Osteocyte (in vitro differentiated cells): ENCODE measurements around the gene ASCC1. TPM values are rescaled to one million over a fixed set of nuclear protein-coding genes. Genes with fewer than 3 reads are reported as not detected.
"Not testable (repeated sequence)": the region's sequence is repeated elsewhere in the genome, so short reads cannot be mapped to it uniquely, and the experiment has no call there.

Experiments used
- DNase-seq: peaks from one replicate; pipeline ENCODE4 v3.0.0; 2021; ENCODE audit warnings: mixed read lengths; ENCODE audit not compliant: unreplicated experiment; ENCODE audit errors: extremely low spot score
- H3K27ac Mint-ChIP-seq: one replicate; pipeline ENCODE4 v1.8.0; 2021; ENCODE audit warnings: mild to moderate bottlenecking, mixed read lengths; ENCODE audit not compliant: unreplicated experiment
- H3K27me3 Mint-ChIP-seq: one replicate; pipeline ENCODE4 v1.8.0; 2021; ENCODE audit warnings: mixed read lengths; ENCODE audit not compliant: unreplicated experiment
- H3K36me3 Mint-ChIP-seq: one replicate; pipeline ENCODE4 v1.8.0; 2021; ENCODE audit warnings: mixed read lengths; ENCODE audit not compliant: unreplicated experiment
- H3K4me1 Mint-ChIP-seq: one replicate; pipeline ENCODE4 v1.8.0; 2021; ENCODE audit warnings: mixed read lengths; ENCODE audit not compliant: unreplicated experiment
- H3K4me3 Mint-ChIP-seq: one replicate; pipeline ENCODE4 v1.8.0; 2021; ENCODE audit warnings: mild to moderate bottlenecking, moderate library complexity, mixed read lengths; ENCODE audit not compliant: unreplicated experiment
- H3K9me3 Mint-ChIP-seq: one replicate; pipeline ENCODE4 v1.8.0; 2021; ENCODE audit warnings: mixed read lengths; ENCODE audit not compliant: unreplicated experiment
- total RNA-seq: library from RNA; stranded (reverse); gene quantifications from 2 replicates; pipeline ENCODE4 v1.2.1, GENCODE V29; 2021
- TF ChIP-seq, protein P1 (sequence below): fragments of 200-600 bp; sonication (generic); IDR thresholded peaks from 2 replicates; pipeline ENCODE4 v1.5.0; 2021; ENCODE audit warnings: antibody characterized with exemption, mild to moderate bottlenecking, moderate library complexity

The ASCC1 gene
- total RNA-seq, 1 donor from 2014 or later = 39.1 TPM

DNA sequence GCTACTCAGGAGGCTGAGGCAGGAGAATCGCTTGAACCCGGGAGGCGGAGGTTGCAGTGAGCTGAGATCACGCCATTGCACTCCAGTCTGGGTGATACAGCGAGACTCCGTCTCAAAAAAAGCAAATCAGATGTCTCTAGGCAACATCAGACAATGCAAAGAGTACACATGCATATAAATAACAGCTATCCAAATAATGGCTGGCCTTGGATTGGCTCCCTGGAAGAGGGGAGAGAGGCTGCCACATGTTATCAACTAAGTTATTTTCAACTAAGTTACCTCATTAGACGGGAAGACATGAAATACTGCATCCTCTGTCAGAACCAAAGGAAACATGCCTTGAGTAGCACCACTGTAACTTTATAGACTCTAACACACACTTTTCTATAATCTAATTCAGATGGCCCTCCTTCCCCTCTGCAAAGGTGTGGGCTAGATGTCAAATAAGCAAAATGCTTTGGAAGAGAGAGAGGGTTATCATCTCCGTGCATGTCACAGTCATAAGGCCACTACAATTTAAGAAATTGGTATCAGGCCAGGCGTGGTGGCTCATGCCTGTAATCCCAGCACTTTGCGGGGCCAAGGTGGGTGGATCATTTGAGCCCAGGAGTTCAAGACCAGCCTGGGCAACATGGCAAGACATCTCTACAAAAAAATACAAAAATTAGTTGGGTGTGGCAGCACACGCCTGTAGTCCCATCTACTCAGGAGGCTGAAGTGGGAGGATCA lies 105.2 kb downstream of the ASCC1 start:
- H3K4me3 Mint-ChIP-seq = no peak overlapping the region
- no peaks in the 10 kb centered on the region for H3K4me1 Mint-ChIP-seq
- TF ChIP-seq, protein P1, sequence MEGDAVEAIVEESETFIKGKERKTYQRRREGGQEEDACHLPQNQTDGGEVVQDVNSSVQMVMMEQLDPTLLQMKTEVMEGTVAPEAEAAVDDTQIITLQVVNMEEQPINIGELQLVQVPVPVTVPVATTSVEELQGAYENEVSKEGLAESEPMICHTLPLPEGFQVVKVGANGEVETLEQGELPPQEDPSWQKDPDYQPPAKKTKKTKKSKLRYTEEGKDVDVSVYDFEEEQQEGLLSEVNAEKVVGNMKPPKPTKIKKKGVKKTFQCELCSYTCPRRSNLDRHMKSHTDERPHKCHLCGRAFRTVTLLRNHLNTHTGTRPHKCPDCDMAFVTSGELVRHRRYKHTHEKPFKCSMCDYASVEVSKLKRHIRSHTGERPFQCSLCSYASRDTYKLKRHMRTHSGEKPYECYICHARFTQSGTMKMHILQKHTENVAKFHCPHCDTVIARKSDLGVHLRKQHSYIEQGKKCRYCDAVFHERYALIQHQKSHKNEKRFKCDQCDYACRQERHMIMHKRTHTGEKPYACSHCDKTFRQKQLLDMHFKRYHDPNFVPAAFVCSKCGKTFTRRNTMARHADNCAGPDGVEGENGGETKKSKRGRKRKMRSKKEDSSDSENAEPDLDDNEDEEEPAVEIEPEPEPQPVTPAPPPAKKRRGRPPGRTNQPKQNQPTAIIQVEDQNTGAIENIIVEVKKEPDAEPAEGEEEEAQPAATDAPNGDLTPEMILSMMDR = no peak
- H3K36me3 Mint-ChIP-seq = peaks cover 31% of the 10 kb centered on the region
- no peaks in the 10 kb centered on the region for H3K27me3 Mint-ChIP-seq
- H3K9me3 Mint-ChIP-seq = no peaks in the 10 kb centered on the region
- no peak overlapping the region for H3K27ac Mint-ChIP-seq
- DNase-seq = no peak

DNA sequence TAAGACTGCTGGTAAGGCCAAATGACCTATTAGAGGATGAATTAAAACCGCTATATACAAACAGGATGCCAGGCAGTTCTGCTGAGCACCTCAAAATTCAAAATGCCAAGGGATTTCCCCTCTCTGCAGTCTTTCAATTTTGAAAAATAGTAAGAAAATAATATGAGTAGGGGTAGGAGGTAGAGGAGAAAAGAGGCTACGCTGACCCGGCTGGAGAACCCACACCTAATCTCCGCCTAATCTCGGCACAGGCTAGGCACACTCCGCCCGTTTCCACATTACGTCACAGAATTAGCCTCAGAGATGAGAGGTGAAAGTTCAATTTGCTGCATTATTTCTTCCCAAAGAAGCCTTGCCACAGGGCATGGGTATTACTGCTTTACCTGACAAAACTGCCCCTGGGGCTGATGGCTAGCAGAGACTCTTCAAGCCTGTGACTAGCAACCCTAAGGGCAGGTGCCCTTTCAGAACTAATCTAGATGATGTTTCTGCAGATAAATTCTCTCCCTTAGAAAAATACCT lies 106.4 kb downstream of the ASCC1 start:
- no peak for DNase-seq
- no peak overlapping the region for H3K27ac Mint-ChIP-seq
- H3K27me3 Mint-ChIP-seq = no peaks in the 10 kb centered on the region
- H3K4me3 Mint-ChIP-seq = no peak overlapping the region
- TF ChIP-seq, protein P1 = no peak
- H3K36me3 Mint-ChIP-seq = peaks cover 28% of the 10 kb centered on the region
- no peaks in the 10 kb centered on the region for H3K4me1 Mint-ChIP-seq
- H3K9me3 Mint-ChIP-seq = no peaks in the 10 kb centered on the region

DNA sequence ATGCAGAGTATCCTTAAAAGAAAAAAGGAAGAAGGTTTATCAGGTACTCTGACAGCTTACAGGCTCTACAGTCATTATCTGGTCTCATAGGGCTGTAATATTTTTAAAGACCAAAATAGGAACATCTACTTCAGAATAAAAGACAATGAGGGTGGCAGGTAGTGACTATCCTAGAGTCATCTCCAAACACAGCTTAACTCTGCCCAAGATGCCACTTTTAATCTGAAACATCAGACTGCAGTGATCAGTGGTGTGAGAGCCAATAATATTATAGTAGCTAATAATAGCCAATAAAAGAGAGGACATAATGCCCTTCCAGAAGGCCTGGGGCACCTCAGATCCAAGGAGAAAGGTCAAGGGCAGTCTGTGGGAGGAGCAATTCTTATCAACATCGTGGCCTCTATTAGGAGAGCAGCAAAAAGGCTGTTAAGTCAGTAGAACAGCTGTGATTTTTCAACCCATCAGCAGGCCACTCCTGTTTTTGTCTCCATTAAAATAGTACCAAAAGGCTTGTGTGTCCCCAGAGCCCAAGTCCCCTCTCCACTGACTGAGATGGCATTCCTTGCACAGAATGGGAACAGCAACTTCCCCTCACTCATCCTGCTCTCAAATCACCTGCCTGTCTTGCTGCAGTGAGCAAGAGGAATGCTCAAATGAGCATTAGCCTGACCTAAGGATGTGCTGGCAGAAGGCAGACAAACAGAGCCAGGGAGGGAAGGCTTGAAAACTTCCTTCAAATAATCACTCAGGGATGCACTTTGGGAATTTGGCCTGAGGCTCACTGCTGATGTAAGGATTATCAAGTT lies 107.0 kb downstream of the ASCC1 start:
- Mint-ChIP-seq H3K27me3 (no peaks in the 10 kb centered on the region), H3K4me1 (peaks cover 4% of the 10 kb centered on the region), H3K4me3 (no peak overlapping the region), H3K9me3 (no peaks in the 10 kb centered on the region), H3K36me3 (peaks cover 28% of the 10 kb centered on the region), H3K27ac (no peak overlapping the region)
- DNase-seq = no peak
- TF ChIP-seq, protein P1 = no peak

DNA sequence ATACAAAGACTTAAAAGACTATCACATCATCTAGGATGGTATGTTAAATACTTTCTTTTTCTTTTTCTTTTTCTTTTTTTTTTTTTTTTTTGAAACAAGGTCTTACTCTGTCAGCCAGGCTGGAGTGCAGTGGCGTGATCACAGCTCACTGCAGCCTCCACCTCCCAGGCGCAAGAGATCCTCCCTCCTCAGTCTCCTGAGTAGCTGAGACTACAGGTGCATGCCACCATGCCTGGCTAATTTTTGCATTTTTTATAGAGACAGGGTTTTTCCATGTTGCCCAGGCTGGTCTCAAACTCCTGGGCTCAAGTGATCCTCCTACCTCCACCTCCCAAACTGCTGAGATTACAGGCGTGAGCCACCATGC lies 108.1 kb downstream of the ASCC1 start:
- H3K4me3 Mint-ChIP-seq, H3K27ac Mint-ChIP-seq, H3K27me3 Mint-ChIP-seq, DNase-seq, H3K9me3 Mint-ChIP-seq, H3K4me1 Mint-ChIP-seq: not testable (repeated sequence)
- peaks cover 28% of the 10 kb centered on the region for H3K36me3 Mint-ChIP-seq

DNA sequence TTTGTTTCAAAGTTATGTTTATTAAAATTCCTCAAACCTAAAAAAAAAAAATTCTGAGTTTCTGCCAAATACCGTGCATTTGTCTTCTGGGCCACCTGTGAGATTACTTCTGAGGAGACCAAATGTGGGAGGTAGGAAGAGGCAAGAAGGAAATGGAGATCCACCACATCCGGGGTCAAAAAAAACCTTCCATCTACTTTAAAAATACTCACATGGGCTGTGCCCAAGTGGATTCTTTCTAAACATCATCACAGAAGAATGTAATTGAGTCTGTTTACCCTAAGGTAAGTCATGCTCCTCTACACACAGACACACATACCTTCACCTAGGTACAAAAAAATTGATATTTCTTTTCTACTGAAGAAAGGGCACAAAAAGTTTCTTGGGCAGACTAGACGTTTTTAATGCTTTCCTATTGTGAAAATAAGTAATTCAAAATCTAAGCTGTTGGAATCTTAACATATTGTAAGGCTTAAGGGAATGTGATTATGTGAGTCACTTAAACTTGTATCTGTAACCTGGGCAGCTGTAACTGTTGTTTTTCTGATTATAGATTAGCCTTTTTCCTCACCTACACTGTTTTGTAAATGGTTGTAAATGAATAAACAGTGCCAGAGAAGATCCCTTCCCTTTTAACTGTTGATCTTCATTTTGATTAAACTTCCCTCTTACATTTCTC lies 108.6 kb downstream of the ASCC1 start:
- peaks cover 4% of the 10 kb centered on the region for H3K4me1 Mint-ChIP-seq
- no peak overlapping the region for H3K27ac Mint-ChIP-seq
- H3K36me3 Mint-ChIP-seq = peaks cover 28% of the 10 kb centered on the region
- no peaks in the 10 kb centered on the region for H3K9me3 Mint-ChIP-seq
- no peak for DNase-seq
- H3K4me3 Mint-ChIP-seq = no peak overlapping the region
- TF ChIP-seq, protein P1 = no peak
- no peaks in the 10 kb centered on the region for H3K27me3 Mint-ChIP-seq
